HEK293 (cell line): ENCODE measurements around the gene FAM200B.

Experiments
- CTCF ChIA-PET: fragments of 350-600 bp; formaldehyde crosslinking; extraction: SDS; loops from one replicate; lab custom pipeline; 2021; ENCODE audit warnings: antibody characterized with exemption; lab: Yijun Ruan, JAX
- POLR2A ChIA-PET: fragments of 300-600 bp; formaldehyde crosslinking; extraction: SDS; loops from one replicate; lab custom pipeline; 2020; ENCODE audit warnings: antibody characterized with exemption, inconsistent platforms; lab: Yijun Ruan, JAX
- H3K27ac ChIP-seq: fragments of 200-500 bp; sonication (Bioruptor generic); 2 replicates; pipeline ENCODE4 v1.5.1; 2014; ENCODE audit warnings: low read depth, low read length, control low read depth, inconsistent platforms; ENCODE audit errors: extremely low read depth
- H3K36me3 ChIP-seq, 2 experiments: fragments of 200-500 bp in 1 of 2; sonication (Bioruptor generic) in 1 of 2; 1 replicate in 1 of 2; 2 replicates in 1 of 2; pipeline ENCODE4 v1.5.1; 2014 to 2017; ENCODE audit warnings: inconsistent platforms in 2 of 2, low read length in 2 of 2; ENCODE audit not compliant: control insufficient read depth in 2 of 2, insufficient read depth in 1 of 2
- H3K4me1 ChIP-seq: fragments of 200-500 bp; sonication (Bioruptor generic); 2 replicates; pipeline ENCODE4 v1.5.1; 2014; ENCODE audit warnings: mild to moderate bottlenecking, low read length, inconsistent platforms; ENCODE audit not compliant: control insufficient read depth, insufficient read depth
- H3K4me3 ChIP-seq: 2 replicates; pipeline ENCODE4 v1.5.1; 2011; ENCODE audit warnings: low read depth, mild to moderate bottlenecking, control low read depth, low read length, moderate library complexity
- H3K9me3 ChIP-seq: fragments of 200-500 bp; sonication (Bioruptor generic); 2 replicates; pipeline ENCODE4 v1.5.1; 2014; ENCODE audit warnings: low read depth, low read length, inconsistent platforms; ENCODE audit not compliant: control insufficient read depth, insufficient read depth
- BCL11B ChIP-seq: fragments of 450-650 bp; formaldehyde crosslinking; IDR thresholded peaks from 2 replicates; pipeline ENCODE4 v1.5.1; 2016; ENCODE audit warnings: low read depth, missing biosample characterization, missing genetic modification characterization
- KLF16 ChIP-seq: fragments of 450-650 bp; formaldehyde crosslinking; IDR thresholded peaks from 2 replicates; pipeline ENCODE4 v1.5.1; 2017; ENCODE audit warnings: missing biosample characterization, missing genetic modification characterization
- SCRT1 ChIP-seq: fragments of 450-650 bp; formaldehyde crosslinking; IDR thresholded peaks from 2 replicates; pipeline ENCODE4 v1.5.1; 2016; ENCODE audit warnings: missing biosample characterization, missing genetic modification characterization, borderline replicate concordance
- SP7 ChIP-seq: fragments of 450-650 bp; formaldehyde crosslinking; IDR thresholded peaks from 2 replicates; pipeline ENCODE4 v1.5.1; 2016; ENCODE audit warnings: missing biosample characterization, missing genetic modification characterization
- YY1 ChIP-seq: fragments of 450-650 bp; formaldehyde crosslinking; IDR thresholded peaks from 2 replicates; pipeline ENCODE4 v1.5.1; 2018; ENCODE audit warnings: missing biosample characterization, missing genetic modification characterization
- ZBTB44 ChIP-seq: fragments of 450-650 bp; IDR thresholded peaks from 2 replicates; pipeline ENCODE4 v1.5.1; 2018; ENCODE audit warnings: missing biosample characterization, mild to moderate bottlenecking, missing genetic modification characterization
- ZFP41 ChIP-seq: fragments of 450-650 bp; formaldehyde crosslinking; IDR thresholded peaks from 2 replicates; pipeline ENCODE4 v1.5.1; 2016; ENCODE audit warnings: missing biosample characterization, missing genetic modification characterization, borderline replicate concordance
- ZNF114 ChIP-seq: fragments of 450-650 bp; formaldehyde crosslinking; IDR thresholded peaks from 2 replicates; pipeline ENCODE4 v1.5.0; 2017; ENCODE audit warnings: missing biosample characterization, missing genetic modification characterization
- ZNF121 ChIP-seq: fragments of 450-650 bp; formaldehyde crosslinking; IDR thresholded peaks from 2 replicates; pipeline ENCODE4 v1.5.1; 2016; ENCODE audit warnings: missing biosample characterization, missing genetic modification characterization
- ZNF184 ChIP-seq: fragments of 450-650 bp; IDR thresholded peaks from 2 replicates; pipeline ENCODE4 v1.5.1; 2018; ENCODE audit warnings: missing biosample characterization, mild to moderate bottlenecking, missing genetic modification characterization
- ZNF280D ChIP-seq: fragments of 450-650 bp; formaldehyde crosslinking; IDR thresholded peaks from 2 replicates; pipeline ENCODE4 v1.5.1; 2016; ENCODE audit warnings: missing biosample characterization, missing genetic modification characterization
- ZNF513 ChIP-seq: fragments of 450-650 bp; IDR thresholded peaks from 2 replicates; pipeline ENCODE4 v1.5.1; 2018; ENCODE audit warnings: missing biosample characterization, missing genetic modification characterization
- ZNF549 ChIP-seq: fragments of 450-650 bp; IDR thresholded peaks from 2 replicates; pipeline ENCODE4 v1.5.1; 2018; ENCODE audit warnings: missing biosample characterization, missing genetic modification characterization, mild to moderate bottlenecking, inconsistent platforms, moderate library complexity
- ZNF571 ChIP-seq: fragments of 450-650 bp; formaldehyde crosslinking; IDR thresholded peaks from 2 replicates; pipeline ENCODE4 v1.5.0; 2017; ENCODE audit warnings: missing biosample characterization, missing genetic modification characterization
- ZNF707 ChIP-seq: fragments of 450-650 bp; formaldehyde crosslinking; IDR thresholded peaks from 2 replicates; pipeline ENCODE4 v1.5.1; 2016; ENCODE audit warnings: missing biosample characterization, missing genetic modification characterization
- ZNF792 ChIP-seq: fragments of 450-650 bp; formaldehyde crosslinking; IDR thresholded peaks from 2 replicates; pipeline ENCODE4 v1.5.1; 2016; ENCODE audit warnings: missing biosample characterization, missing genetic modification characterization

FAM200B gene

DNA sequence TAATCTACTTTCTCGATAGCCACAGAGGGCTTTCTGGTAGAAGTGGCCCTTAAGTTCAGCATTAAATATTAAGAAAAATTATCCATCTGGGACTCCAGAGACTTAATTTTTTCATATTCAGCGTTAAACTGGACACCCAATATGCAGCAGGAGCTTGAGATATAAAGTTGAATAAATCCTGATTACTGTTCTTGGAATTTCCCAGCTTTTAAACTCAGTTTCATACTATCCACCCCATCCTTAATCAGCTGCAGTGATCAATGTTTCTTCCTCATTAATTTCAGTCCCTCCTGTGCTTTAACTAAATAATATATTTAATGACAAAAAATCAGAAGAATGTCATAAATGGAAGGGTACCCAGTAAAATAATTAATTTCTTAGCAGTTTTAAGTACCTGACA is 22.8 kb upstream of the FAM200B start:
- H3K27ac ChIP-seq = no peak overlapping the region
- no peak overlapping the region for H3K4me3 ChIP-seq
- H3K9me3 ChIP-seq = no peaks in the 10 kb centered on the region
- CTCF ChIA-PET = interaction anchor here (0.7 to 1.3 kb wide), 2 partner anchors 18 to 98 kb away, joined by 3 read pairs; no protein-coding TSS in a partner anchor
- H3K4me1 ChIP-seq = no peaks in the 10 kb centered on the region
- no peak for TF ChIP-seq ZNF280D
- no peak for TF ChIP-seq ZNF184 (tag by site-specific recombination)
- no peak for TF ChIP-seq ZNF707
- TF ChIP-seq, all 188 proteins: peak for 0
- POLR2A ChIA-PET = no interaction called here
- H3K36me3 ChIP-seq = peaks cover 0 to 9% of the 10 kb centered on the region in 2 experiments; a peak in 1 of 3 replicates

GRCh38 chr4:15659768-15660570 is 21.7 kb upstream of the FAM200B start:
- H3K36me3 ChIP-seq = peaks cover 0 to 9% of the 10 kb centered on the region in 2 experiments; a peak in 1 of 3 replicates
- TF ChIP-seq ZBTB44 (tag by site-specific recombination) = no peak
- no peak for TF ChIP-seq BCL11B
- no peak for TF ChIP-seq ZFP41 (tag by site-specific recombination)
- no peak for TF ChIP-seq ZNF792 (tag by site-specific recombination)
- TF ChIP-seq SP7 = no peak
- no peak for TF ChIP-seq ZNF114
- TF ChIP-seq YY1 (tag by site-specific recombination) = no peak
- no peak for TF ChIP-seq ZNF513 (tag by site-specific recombination)
- no peak for TF ChIP-seq SCRT1
- TF ChIP-seq ZNF571 (tag by site-specific recombination) = no peak
- no peak for TF ChIP-seq KLF16
- no peak for TF ChIP-seq ZNF549
- TF ChIP-seq ZNF121 (tag by site-specific recombination) = no peak
- TF ChIP-seq, all 188 proteins: peak for 0
- H3K27ac ChIP-seq = no peak overlapping the region
- ChIA-PET CTCF (interaction anchor here (0.6 to 1.3 kb wide), 2 partner anchors 97 to 106 kb away, joined by 3 read pairs; no protein-coding TSS in a partner anchor), POLR2A (no interaction called here)
- no peak overlapping the region for H3K4me3 ChIP-seq
- no peaks in the 10 kb centered on the region for H3K9me3 ChIP-seq
- H3K4me1 ChIP-seq = no peaks in the 10 kb centered on the region
